GM12878 (cell line): ENCODE data around the gene NGB. TPM values are rescaled to one million over a fixed set of nuclear protein-coding genes. Genes with fewer than 3 reads are reported as not detected.

Source experiments
- ATAC-seq: fragments of 200-7000 bp; cut with Tn5 transposase; 3 replicates; pipeline ENCODE4 v1.9.1; 2020; ENCODE audit warnings: mild to moderate bottlenecking, moderate library complexity
- BruUV-seq: library from RNA; stranded (reverse); fragments of 400-500 nt; replicated peaks from 2 replicates; lab custom pipeline; 2021; lab: Mats Ljungman, UMichigan
- CTCF ChIA-PET: fragments of 300-600 bp; sonication (Branson Sonifier 250); formaldehyde crosslinking; extraction: SDS; loops from one replicate; lab custom pipeline; 2021; ENCODE audit warnings: inconsistent platforms; lab: Yijun Ruan, JAX
- POLR2A ChIA-PET: fragments of 350-600 bp; formaldehyde crosslinking; extraction: SDS; loops from one replicate; lab custom pipeline; 2021; ENCODE audit warnings: inconsistent platforms; lab: Charles Lee
- RAD21 ChIA-PET: fragments of 300-600 bp; sonication (Branson Sonifier 250); formaldehyde crosslinking; loops from one replicate; lab custom pipeline; 2023; ENCODE audit warnings: antibody characterized with exemption; ENCODE audit not compliant: unreplicated experiment; lab: Charles Lee
- SMC1A ChIA-PET: fragments of 300-600 bp; sonication (Branson Sonifier 250); formaldehyde crosslinking; loops from one replicate; lab custom pipeline; 2023; ENCODE audit not compliant: unreplicated experiment, uncharacterized antibody; lab: Charles Lee
- DNase-seq: peaks from one replicate; pipeline ENCODE4 v3.0.0-alpha.2; 2011; ENCODE audit warnings: low read depth, low spot score
- FAIRE-seq: peaks from 3 replicates; lab custom pipeline; 2011; peaks lifted over from hg19 to GRCh38; lab: Jason Lieb, UNC
- H2AFZ ChIP-seq: 2 replicates; pipeline ENCODE4 v1.6.0; 2011; ENCODE audit warnings: low read depth, low read length, control low read depth; ENCODE audit not compliant: control insufficient read depth
- H3K27ac ChIP-seq: 2 replicates; pipeline ENCODE4 v1.5.1; 2011; ENCODE audit warnings: control low read depth; ENCODE audit not compliant: control insufficient read depth, insufficient read depth
- H3K27me3 ChIP-seq, 2 experiments: replicated peaks in 1 of 2; 2 replicates each; pipeline versions ENCODE4 v1.6.0 to v1.6.1; 2011; ENCODE audit warnings: low read length in 1 of 2; ENCODE audit not compliant: control insufficient read depth in 2 of 2, insufficient read depth in 2 of 2
- H3K36me3 ChIP-seq, 2 experiments: 2 replicates each; pipeline ENCODE4 v1.5.1; 2011; ENCODE audit warnings: low read length in 1 of 2; ENCODE audit not compliant: control insufficient read depth in 2 of 2, insufficient read depth in 2 of 2
- H3K4me1 ChIP-seq: 2 replicates; pipeline ENCODE4 v1.6.1; 2011; ENCODE audit warnings: mild to moderate bottlenecking, low read length, moderate library complexity, mixed read lengths; ENCODE audit not compliant: control insufficient read depth, insufficient read depth
- H3K4me2 ChIP-seq: 2 replicates; pipeline ENCODE4 v1.6.0; 2011; ENCODE audit warnings: control low read depth; ENCODE audit not compliant: control insufficient read depth, insufficient read depth
- H3K4me3 ChIP-seq: fragments of 200-600 bp; sonication (generic); 2 replicates; pipeline ENCODE4 v1.5.1; 2016
- H3K79me2 ChIP-seq: 2 replicates; pipeline ENCODE4 v1.6.0; 2011; ENCODE audit warnings: low read length; ENCODE audit not compliant: control insufficient read depth, insufficient read depth
- H3K9ac ChIP-seq: 2 replicates; pipeline ENCODE4 v1.8.0; 2011; ENCODE audit warnings: low read length, control low read depth, mixed read lengths; ENCODE audit not compliant: control insufficient read depth, insufficient read depth
- H3K9me3 ChIP-seq: replicated peaks from 3 replicates; pipeline ENCODE4 v1.5.1; 2011; ENCODE audit warnings: mild to moderate bottlenecking, low read length; ENCODE audit not compliant: control insufficient read depth, insufficient read depth
- H4K20me1 ChIP-seq: 2 replicates; pipeline ENCODE4 v1.6.0; 2011; ENCODE audit not compliant: control insufficient read depth, insufficient read depth
- ESRRA ChIP-seq: IDR thresholded peaks from 2 replicates; pipeline ENCODE4 v1.6.1; 2012; ENCODE audit warnings: mild to moderate bottlenecking, low read length, improper control_type of control experiment
- HDAC2 ChIP-seq: fragments of 200-600 bp; sonication (generic); IDR thresholded peaks from 2 replicates; pipeline ENCODE4 v1.6.1; 2017
- IKZF1 ChIP-seq: fragments of 450-650 bp; conservative IDR thresholded peaks from 2 replicates; pipeline ENCODE4 v1.6.1; 2017; ENCODE audit warnings: antibody characterized with exemption, mild to moderate bottlenecking
- JUNB ChIP-seq: IDR thresholded peaks from 2 replicates; pipeline ENCODE4 v1.6.1; 2016; ENCODE audit warnings: antibody characterized with exemption, mild to moderate bottlenecking
- MYB ChIP-seq: fragments of 150-350 bp; IDR thresholded peaks from 2 replicates; pipeline ENCODE4 v1.6.1; 2014; ENCODE audit warnings: mild to moderate bottlenecking, low read depth, low read length, borderline replicate concordance
- NRF1 ChIP-seq: conservative IDR thresholded peaks from 2 replicates; pipeline ENCODE4 v1.6.1; 2011; ENCODE audit warnings: mild to moderate bottlenecking, low read depth, low read length, improper control_type of control experiment
- POLR2A ChIP-seq: IDR thresholded peaks from 2 replicates; pipeline ENCODE4 v1.6.1; 2011; ENCODE audit warnings: low read depth, mild to moderate bottlenecking, low read length
- SMAD1 ChIP-seq: fragments of 450-650 bp; IDR thresholded peaks from 2 replicates; pipeline ENCODE4 v1.6.1; 2018; ENCODE audit warnings: mild to moderate bottlenecking, low read depth; ENCODE audit not compliant: partially characterized antibody
- SMC3 ChIP-seq: IDR thresholded peaks from 2 replicates; pipeline ENCODE4 v1.6.1; 2011; ENCODE audit warnings: low read length, improper control_type of control experiment, borderline replicate concordance
- SUZ12 ChIP-seq: fragments of 200-600 bp; sonication (generic); IDR thresholded peaks from one replicate; pipeline ENCODE4 v1.6.1; 2018; ENCODE audit warnings: antibody characterized with exemption, mild to moderate bottlenecking; ENCODE audit not compliant: unreplicated experiment
- ZNF384 ChIP-seq: IDR thresholded peaks from 2 replicates; pipeline ENCODE4 v1.6.1; 2012; ENCODE audit warnings: low read depth, mild to moderate bottlenecking, low read length, improper control_type of control experiment, borderline replicate concordance
- WGBS: methylation state at CpG from one replicate; pipeline ENCODE4 v1.1.6; 2016; ENCODE audit warnings: low lambda C conversion rate; ENCODE audit not compliant: insufficient replicate concordance, insufficient coverage; ENCODE audit errors: missing lambda C conversion rate; 5-methylcytosine and 5-hydroxymethylcytosine counted together
- in situ Hi-C: fragments of 300-500 bp; cut with MboI; formaldehyde crosslinking; loops from 9 replicates; pipeline ENCODE4 v1.14.3; 2018; ENCODE audit warnings: mixed read lengths
- intact Hi-C: fragments of 100-400 bp; cut with micrococcal nuclease; formaldehyde crosslinking; loops from one replicate; pipeline ENCODE4 v1.14.2; 2022; ENCODE audit not compliant: unreplicated experiment
- polyA plus RNA-seq, 11 experiments: library from polyadenylated mRNA; depleted of rRNA in 4 of 11; unstranded in 6 of 11; stranded (reverse) in 5 of 11; fragments of >200 nt; fragmentation: Nextera tagmentation in 4 of 11; fragmentation: Illumina TruSeq in 1 of 11; extraction: Ambion mirVana in 4 of 11; extraction: Trizol in 1 of 11; gene quantifications; 1 replicate in 1 of 11; 2 replicates in 10 of 11; pipeline versions ENCODE4 v1.2.1 to v1.2.3, GENCODE V29; 2011 to 2016; ENCODE audit warnings: inconsistent platforms in 2 of 11, missing spikeins in 2 of 11, low read depth in 1 of 11
- total RNA-seq, 4 experiments: library from RNA; depleted of rRNA in 3 of 4; stranded (reverse); fragments of >200 nt in 3 of 4; fragmentation: Illumina TruSeq in 1 of 4; extraction: Trizol in 1 of 4; gene quantifications; 2 replicates each; pipeline versions ENCODE4 v1.2.1 to v1.2.3, GENCODE V29; 2013 to 2021

Gene NGB
- total and polyA plus RNA-seq, 10 of the 15 experiments (the other 5 are each of a cell fraction or from before 2014, with no cell fraction given): 0.19 TPM; not detected in 9

DNA sequence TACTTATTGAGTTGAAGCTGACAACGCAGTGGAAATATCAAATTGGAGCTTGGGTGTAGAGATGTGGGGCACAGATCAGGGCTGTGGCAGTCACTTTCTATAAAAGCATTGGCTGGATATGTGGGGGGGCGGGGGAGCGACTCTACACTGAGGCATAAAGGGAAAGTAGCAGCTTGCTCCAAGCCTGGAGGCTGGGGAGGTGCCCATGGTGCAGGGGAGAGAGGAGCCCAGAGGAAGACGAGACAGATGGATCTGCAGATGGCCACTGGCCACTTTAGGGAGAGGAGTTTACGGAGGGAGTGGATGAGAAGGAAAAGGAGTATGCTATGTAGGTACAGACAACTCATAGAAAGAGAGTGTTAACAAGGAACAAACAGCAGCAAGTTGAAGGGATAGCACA lies 13.5 kb upstream of the NGB start:
- H3K27ac ChIP-seq: no peak overlapping the region
- TF ChIP-seq POLR2A: no peak
- no peak for TF ChIP-seq NRF1
- TF ChIP-seq SUZ12: no peak
- TF ChIP-seq SMAD1: no peak
- no peak for TF ChIP-seq ESRRA
- no peak for TF ChIP-seq SMC3
- no peak for TF ChIP-seq MYB
- no peak for TF ChIP-seq JUNB
- TF ChIP-seq ZNF384: no peak
- TF ChIP-seq HDAC2: no peak
- ATAC-seq: no peak
- intact Hi-C loops (no loop called here), in situ Hi-C loops (no loop called here)
- H3K9ac ChIP-seq: no peak overlapping the region
- no peaks in the 10 kb centered on the region for H3K27me3 ChIP-seq
- no TSS peak for BruUV-seq
- FAIRE-seq: no peak
- H3K79me2 ChIP-seq: no peaks in the 10 kb centered on the region
- H3K36me3 ChIP-seq: peaks cover 1 to 7% of the 10 kb centered on the region in 2 experiments; a peak in 3 of 4 replicates
- no peak overlapping the region for H2AFZ ChIP-seq
- ChIA-PET CTCF (interaction anchor here (0.8 to 1.7 kb wide), 3 partner anchors 12 to 32 kb away, joined by 3 to 5 read pairs (median 3); no protein-coding TSS in a partner anchor), SMC1A (no interaction called here), RAD21 (no interaction called here), POLR2A (no interaction called here)
- H4K20me1 ChIP-seq: no peaks in the 10 kb centered on the region
- H3K4me1 ChIP-seq: no peaks in the 10 kb centered on the region
- no peaks in the 10 kb centered on the region for H3K9me3 ChIP-seq
- no peak overlapping the region for H3K4me2 ChIP-seq
- WGBS: 90% methylated on average over 5 of the region's 5 CpGs
- DNase-seq: no peak
- no peak overlapping the region for H3K4me3 ChIP-seq

DNA sequence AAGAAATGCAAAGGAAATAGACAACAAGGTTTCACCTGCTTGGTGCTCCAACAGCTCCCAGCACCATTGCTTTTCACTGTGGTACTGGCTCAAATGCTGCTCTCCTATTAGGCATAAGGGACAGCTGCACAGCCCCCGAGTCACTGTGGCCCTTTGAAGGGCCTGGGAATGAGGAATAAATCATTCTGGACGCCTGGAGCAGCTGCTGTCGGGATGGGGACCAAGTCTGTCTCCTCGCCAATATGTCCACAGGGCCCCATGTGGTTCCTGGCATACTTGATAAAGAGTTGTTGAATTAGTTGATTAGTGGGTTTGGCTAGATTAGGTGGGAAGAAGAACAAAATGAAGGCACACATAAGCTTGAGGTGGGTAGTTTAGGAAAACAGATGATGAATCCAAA lies 13.1 kb upstream of the NGB start:
- in situ Hi-C loops: no loop called here
- ChIA-PET RAD21 (no interaction called here), CTCF (interaction anchor here (0.8 to 1.7 kb wide), 3 partner anchors 12 to 32 kb away, joined by 3 to 5 read pairs (median 3); no protein-coding TSS in a partner anchor), SMC1A (interaction anchor here (0.8 kb wide), 1 partner anchor 30 kb away, joined by 3 read pairs; no protein-coding TSS in a partner anchor), POLR2A (no interaction called here)
- FAIRE-seq (no peak), ATAC-seq (no peak), DNase-seq (no peak)
- Histone ChIP-seq H3K36me3 (peaks cover 1 to 7% of the 10 kb centered on the region in 2 experiments; a peak in 3 of 4 replicates), H3K4me1 (no peaks in the 10 kb centered on the region), H2AFZ (no peak overlapping the region), H3K9ac (no peak overlapping the region), H3K9me3 (no peaks in the 10 kb centered on the region), H3K4me2 (no peak overlapping the region), H3K27ac (no peak overlapping the region), H3K27me3 (no peaks in the 10 kb centered on the region), H3K79me2 (no peaks in the 10 kb centered on the region)
- BruUV-seq: no TSS peak
- intact Hi-C loops: no loop called here
- 44% methylated on average over 4 of the region's 4 CpGs for WGBS
- TF ChIP-seq IKZF1: no peak
- TF ChIP-seq, all 136 proteins: peak for 0
- Histone ChIP-seq H3K4me3 (no peak overlapping the region), H4K20me1 (no peaks in the 10 kb centered on the region)
